GM12878 (cell line): ENCODE measurements around the gene LYPD8. TPM values are rescaled to one million over a fixed set of nuclear protein-coding genes. Genes with fewer than 3 reads are reported as not detected.

Source experiments
- ATAC-seq: fragments of 200-7000 bp; cut with Tn5 transposase; 3 replicates; pipeline ENCODE4 v1.9.1; 2020; ENCODE audit warnings: mild to moderate bottlenecking, moderate library complexity
- BruUV-seq: library from RNA; stranded (reverse); fragments of 400-500 nt; replicated peaks from 2 replicates; lab custom pipeline; 2021; lab: Mats Ljungman, UMichigan
- CTCF ChIA-PET: fragments of 300-600 bp; sonication (Branson Sonifier 250); formaldehyde crosslinking; extraction: SDS; loops from one replicate; lab custom pipeline; 2021; ENCODE audit warnings: inconsistent platforms; lab: Yijun Ruan, JAX
- POLR2A ChIA-PET: fragments of 350-600 bp; formaldehyde crosslinking; extraction: SDS; loops from one replicate; lab custom pipeline; 2021; ENCODE audit warnings: inconsistent platforms; lab: Charles Lee
- RAD21 ChIA-PET: fragments of 300-600 bp; sonication (Branson Sonifier 250); formaldehyde crosslinking; loops from one replicate; lab custom pipeline; 2023; ENCODE audit warnings: antibody characterized with exemption; ENCODE audit not compliant: unreplicated experiment; lab: Charles Lee
- SMC1A ChIA-PET: fragments of 300-600 bp; sonication (Branson Sonifier 250); formaldehyde crosslinking; loops from one replicate; lab custom pipeline; 2023; ENCODE audit not compliant: unreplicated experiment, uncharacterized antibody; lab: Charles Lee
- DNase-seq: peaks from one replicate; pipeline ENCODE4 v3.0.0-alpha.2; 2011; ENCODE audit warnings: low read depth, low spot score
- FAIRE-seq: peaks from 3 replicates; lab custom pipeline; 2011; peaks lifted over from hg19 to GRCh38; lab: Jason Lieb, UNC
- H2AFZ ChIP-seq: 2 replicates; pipeline ENCODE4 v1.6.0; 2011; ENCODE audit warnings: low read depth, low read length, control low read depth; ENCODE audit not compliant: control insufficient read depth
- H3K27ac ChIP-seq: 2 replicates; pipeline ENCODE4 v1.5.1; 2011; ENCODE audit warnings: control low read depth; ENCODE audit not compliant: control insufficient read depth, insufficient read depth
- H3K27me3 ChIP-seq, 2 experiments: replicated peaks in 1 of 2; 2 replicates each; pipeline versions ENCODE4 v1.6.0 to v1.6.1; 2011; ENCODE audit warnings: low read length in 1 of 2; ENCODE audit not compliant: control insufficient read depth in 2 of 2, insufficient read depth in 2 of 2
- H3K36me3 ChIP-seq, 2 experiments: 2 replicates each; pipeline ENCODE4 v1.5.1; 2011; ENCODE audit warnings: low read length in 1 of 2; ENCODE audit not compliant: control insufficient read depth in 2 of 2, insufficient read depth in 2 of 2
- H3K4me1 ChIP-seq: 2 replicates; pipeline ENCODE4 v1.6.1; 2011; ENCODE audit warnings: mild to moderate bottlenecking, low read length, moderate library complexity, mixed read lengths; ENCODE audit not compliant: control insufficient read depth, insufficient read depth
- H3K4me2 ChIP-seq: 2 replicates; pipeline ENCODE4 v1.6.0; 2011; ENCODE audit warnings: control low read depth; ENCODE audit not compliant: control insufficient read depth, insufficient read depth
- H3K4me3 ChIP-seq: fragments of 200-600 bp; sonication (generic); 2 replicates; pipeline ENCODE4 v1.5.1; 2016
- H3K79me2 ChIP-seq: 2 replicates; pipeline ENCODE4 v1.6.0; 2011; ENCODE audit warnings: low read length; ENCODE audit not compliant: control insufficient read depth, insufficient read depth
- H3K9ac ChIP-seq: 2 replicates; pipeline ENCODE4 v1.8.0; 2011; ENCODE audit warnings: low read length, control low read depth, mixed read lengths; ENCODE audit not compliant: control insufficient read depth, insufficient read depth
- H3K9me3 ChIP-seq: replicated peaks from 3 replicates; pipeline ENCODE4 v1.5.1; 2011; ENCODE audit warnings: mild to moderate bottlenecking, low read length; ENCODE audit not compliant: control insufficient read depth, insufficient read depth
- H4K20me1 ChIP-seq: 2 replicates; pipeline ENCODE4 v1.6.0; 2011; ENCODE audit not compliant: control insufficient read depth, insufficient read depth
- BMI1 ChIP-seq: fragments of 450-650 bp; IDR thresholded peaks from 2 replicates; pipeline ENCODE4 v1.6.1; 2016; ENCODE audit warnings: mild to moderate bottlenecking, moderate library complexity, borderline replicate concordance
- CHD4 ChIP-seq: fragments of 200-600 bp; sonication (generic); IDR thresholded peaks from 2 replicates; pipeline ENCODE4 v1.6.1; 2016; ENCODE audit warnings: mild to moderate bottlenecking
- GABPA ChIP-seq: IDR thresholded peaks from 2 replicates; pipeline ENCODE4 v1.6.1; 2014; ENCODE audit warnings: antibody characterized with exemption, low read depth, mild to moderate bottlenecking, inconsistent platforms
- RB1 ChIP-seq: fragments of 450-650 bp; formaldehyde crosslinking; IDR thresholded peaks from 2 replicates; pipeline ENCODE4 v1.6.1; 2017; ENCODE audit warnings: mild to moderate bottlenecking, borderline replicate concordance
- RELA ChIP-seq: fragments of 450-650 bp; IDR thresholded peaks from 2 replicates; pipeline ENCODE4 v1.8.0; 2014; ENCODE audit warnings: borderline replicate concordance; ENCODE audit not compliant: partially characterized antibody
- REST ChIP-seq: IDR thresholded peaks from 2 replicates; pipeline ENCODE4 v1.6.1; 2012; ENCODE audit warnings: mild to moderate bottlenecking, low read depth, low read length
- SKIL ChIP-seq: fragments of 450-650 bp; IDR thresholded peaks from 2 replicates; pipeline ENCODE4 v1.6.1; 2017; ENCODE audit warnings: mild to moderate bottlenecking, low read depth, inconsistent platforms; ENCODE audit not compliant: poor library complexity, severe bottlenecking
- WGBS: methylation state at CpG from one replicate; pipeline ENCODE4 v1.1.6; 2016; ENCODE audit warnings: low lambda C conversion rate; ENCODE audit not compliant: insufficient replicate concordance, insufficient coverage; ENCODE audit errors: missing lambda C conversion rate; 5-methylcytosine and 5-hydroxymethylcytosine counted together
- in situ Hi-C: fragments of 300-500 bp; cut with MboI; formaldehyde crosslinking; loops from 9 replicates; pipeline ENCODE4 v1.14.3; 2018; ENCODE audit warnings: mixed read lengths
- intact Hi-C: fragments of 100-400 bp; cut with micrococcal nuclease; formaldehyde crosslinking; loops from one replicate; pipeline ENCODE4 v1.14.2; 2022; ENCODE audit not compliant: unreplicated experiment
- polyA plus RNA-seq, 11 experiments: library from polyadenylated mRNA; depleted of rRNA in 4 of 11; unstranded in 6 of 11; stranded (reverse) in 5 of 11; fragments of >200 nt; fragmentation: Nextera tagmentation in 4 of 11; fragmentation: Illumina TruSeq in 1 of 11; extraction: Ambion mirVana in 4 of 11; extraction: Trizol in 1 of 11; gene quantifications; 1 replicate in 1 of 11; 2 replicates in 10 of 11; pipeline versions ENCODE4 v1.2.1 to v1.2.3, GENCODE V29; 2011 to 2016; ENCODE audit warnings: inconsistent platforms in 2 of 11, missing spikeins in 2 of 11, low read depth in 1 of 11
- total RNA-seq, 4 experiments: library from RNA; depleted of rRNA in 3 of 4; stranded (reverse); fragments of >200 nt in 3 of 4; fragmentation: Illumina TruSeq in 1 of 4; extraction: Trizol in 1 of 4; gene quantifications; 2 replicates each; pipeline versions ENCODE4 v1.2.1 to v1.2.3, GENCODE V29; 2013 to 2021

Gene LYPD8
- total and polyA plus RNA-seq, 10 of the 15 experiments (the other 5 are each of a cell fraction or from before 2014, with no cell fraction given), result 0.13 to 0.40 (median 0.18) TPM; not detected in 7

- Histone ChIP-seq H3K27ac (no peak overlapping the region), H3K9ac (no peak overlapping the region), H3K79me2 (no peaks in the 10 kb centered on the region), H3K9me3 (no peaks in the 10 kb centered on the region), H3K4me2 (no peak overlapping the region), H3K27me3 (no peaks in the 10 kb centered on the region), H3K36me3 (no peaks in the 10 kb centered on the region), H3K4me1 (no peaks in the 10 kb centered on the region), H4K20me1 (no peaks in the 10 kb centered on the region), H3K4me3 (no peak overlapping the region), H2AFZ (no peak overlapping the region)
- no peak for DNase-seq
- ATAC-seq, result no peak
- in situ Hi-C loops, result no loop called here
- CTCF ChIA-PET, result no interaction called here
- no peak for FAIRE-seq
- intact Hi-C loops, result no loop called here
- RAD21 ChIA-PET, result no interaction called here
- no peak for TF ChIP-seq REST
- TF ChIP-seq CHD4, result no peak
- no peak for TF ChIP-seq SKIL
- TF ChIP-seq RB1, result no peak
- TF ChIP-seq RELA, result no peak
- TF ChIP-seq GABPA, result no peak
- TF ChIP-seq BMI1, result no peak
- POLR2A ChIA-PET, result no interaction called here
- SMC1A ChIA-PET, result interaction anchor here (1.2 to 2.9 kb wide), 3 partner anchors 31 to 493 kb away, joined by 4 to 10 read pairs (median 4); no protein-coding TSS in a partner anchor
- WGBS, result 41% methylated on average over 6 of the region's 6 CpGs
- no TSS peak for BruUV-seq
These were observed 18.1 kb downstream of the LYPD8 start for GRCh38 chr1:248737457-248737856.
